VCaP (cell line): ENCODE results near the gene ZC3H12C.
"Not testable (repeated sequence)": the region's sequence is repeated elsewhere in the genome, so short reads cannot be mapped to it uniquely, and the experiment has no call there.

ENCODE experiments used
- H3K27ac ChIP-seq: fragments of 450-650 bp; 2 replicates; pipeline ENCODE4 v1.5.1; 2017
- TF ChIP-seq, protein P1 (sequence below): fragments of 450-650 bp; conservative IDR thresholded peaks from 2 replicates; pipeline ENCODE4 v1.5.1; 2017; ENCODE audit warnings: mild to moderate bottlenecking, moderate library complexity

Gene ZC3H12C

DNA sequence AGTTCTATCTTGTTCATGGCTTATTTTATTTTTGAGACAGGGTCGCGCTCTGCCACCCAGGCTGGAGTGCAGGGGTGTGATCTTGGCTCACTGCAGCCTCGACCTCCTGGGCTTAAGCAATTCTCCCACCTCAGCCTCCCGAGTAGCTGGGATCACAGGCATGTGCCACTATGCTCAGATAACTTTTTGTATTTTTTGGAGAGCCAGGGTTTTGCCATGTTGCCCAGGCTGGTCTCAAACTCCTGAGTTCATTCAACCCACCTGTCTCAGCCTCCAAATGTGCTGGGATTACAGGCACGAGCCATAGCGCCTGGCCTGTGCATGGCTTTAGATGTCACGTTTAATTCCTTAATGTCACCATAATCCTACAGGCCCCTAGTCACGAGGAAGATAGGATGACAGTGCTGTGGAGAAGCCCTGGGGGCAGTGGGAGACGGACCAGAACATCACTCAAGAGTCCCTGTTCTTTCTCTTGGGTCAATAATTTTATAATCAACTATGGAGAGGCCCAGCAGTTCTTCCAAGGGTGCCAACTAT, 103.8 kb downstream of the ZC3H12C start:
- TF ChIP-seq, protein P1, sequence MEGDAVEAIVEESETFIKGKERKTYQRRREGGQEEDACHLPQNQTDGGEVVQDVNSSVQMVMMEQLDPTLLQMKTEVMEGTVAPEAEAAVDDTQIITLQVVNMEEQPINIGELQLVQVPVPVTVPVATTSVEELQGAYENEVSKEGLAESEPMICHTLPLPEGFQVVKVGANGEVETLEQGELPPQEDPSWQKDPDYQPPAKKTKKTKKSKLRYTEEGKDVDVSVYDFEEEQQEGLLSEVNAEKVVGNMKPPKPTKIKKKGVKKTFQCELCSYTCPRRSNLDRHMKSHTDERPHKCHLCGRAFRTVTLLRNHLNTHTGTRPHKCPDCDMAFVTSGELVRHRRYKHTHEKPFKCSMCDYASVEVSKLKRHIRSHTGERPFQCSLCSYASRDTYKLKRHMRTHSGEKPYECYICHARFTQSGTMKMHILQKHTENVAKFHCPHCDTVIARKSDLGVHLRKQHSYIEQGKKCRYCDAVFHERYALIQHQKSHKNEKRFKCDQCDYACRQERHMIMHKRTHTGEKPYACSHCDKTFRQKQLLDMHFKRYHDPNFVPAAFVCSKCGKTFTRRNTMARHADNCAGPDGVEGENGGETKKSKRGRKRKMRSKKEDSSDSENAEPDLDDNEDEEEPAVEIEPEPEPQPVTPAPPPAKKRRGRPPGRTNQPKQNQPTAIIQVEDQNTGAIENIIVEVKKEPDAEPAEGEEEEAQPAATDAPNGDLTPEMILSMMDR, result no peak

DNA sequence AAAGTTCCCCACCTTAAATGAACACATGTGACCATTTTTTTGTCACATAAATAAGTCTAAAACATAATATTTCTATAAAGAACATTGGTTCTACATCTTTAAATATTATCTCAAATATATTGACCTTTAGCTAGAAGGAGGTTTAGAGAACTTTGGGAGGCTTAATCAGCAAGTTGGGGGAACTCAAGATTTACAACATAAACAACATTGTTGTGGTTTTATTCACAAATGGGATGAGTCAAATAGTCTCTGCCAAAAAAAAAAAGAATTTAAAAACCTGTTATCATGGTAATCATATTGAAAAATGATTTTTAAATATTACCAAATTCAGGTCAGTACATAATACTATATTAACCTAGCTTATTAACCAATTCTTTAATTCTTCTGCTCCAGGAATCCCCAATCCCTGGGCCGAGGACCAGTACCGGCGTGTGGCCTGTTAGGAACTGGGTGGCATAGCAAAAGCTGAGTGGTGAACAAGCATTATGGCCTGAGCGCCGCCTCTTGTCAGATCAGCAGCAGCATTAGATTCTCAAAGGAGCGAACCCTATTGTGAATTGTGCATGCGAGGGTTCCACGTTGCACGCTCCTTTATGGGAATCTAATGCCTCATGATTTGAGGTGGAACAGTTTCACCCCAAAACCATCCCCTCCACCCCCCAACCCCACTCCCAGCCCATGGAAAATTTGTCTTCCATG, 105.0 kb downstream of the ZC3H12C start:
- TF ChIP-seq, protein P1, result no peak
- no peak overlapping the region for H3K27ac ChIP-seq

More for the DNA sequence above, 103.8 kb downstream of the ZC3H12C start:
- H3K27ac ChIP-seq, result no peak overlapping the region

DNA sequence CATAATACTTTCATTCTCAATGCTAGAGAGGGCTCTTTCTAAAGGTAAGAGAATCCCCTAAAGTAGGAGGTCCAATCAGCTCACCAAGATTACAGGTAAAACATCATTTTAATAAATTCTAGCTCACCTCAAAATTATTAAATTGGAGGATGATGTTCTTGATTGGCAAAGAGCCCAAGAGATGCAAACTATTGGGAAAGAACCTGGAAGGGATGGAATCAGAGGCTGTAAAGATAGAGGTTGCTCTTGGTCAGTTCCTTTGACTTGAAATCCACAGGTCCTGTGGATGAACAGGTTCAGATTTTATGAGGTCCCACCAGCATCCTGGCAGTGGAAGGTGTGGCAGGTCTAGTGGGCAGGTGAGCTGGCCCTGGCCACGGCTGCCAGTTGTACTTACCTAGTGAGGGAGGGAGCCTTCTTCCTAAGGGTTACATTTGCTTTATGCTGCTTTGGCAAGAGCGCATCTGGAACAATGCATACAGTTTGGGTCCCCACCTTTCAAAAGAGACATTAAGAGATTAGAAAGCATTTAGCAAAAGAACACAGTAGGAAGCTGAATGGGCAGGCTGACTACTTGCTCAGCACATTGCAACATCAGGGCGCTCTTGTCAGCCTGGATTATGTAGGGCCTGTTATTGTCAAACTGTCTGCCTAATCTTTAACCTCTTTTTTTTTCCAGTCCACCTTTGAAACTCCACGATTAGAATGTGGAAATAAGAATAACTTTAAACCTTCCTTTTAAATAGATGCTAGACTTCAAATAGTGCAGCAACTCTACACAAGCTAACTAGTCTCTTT, 106.2 kb downstream of the ZC3H12C start:
- no peak overlapping the region for H3K27ac ChIP-seq
- TF ChIP-seq, protein P1, result no peak

DNA sequence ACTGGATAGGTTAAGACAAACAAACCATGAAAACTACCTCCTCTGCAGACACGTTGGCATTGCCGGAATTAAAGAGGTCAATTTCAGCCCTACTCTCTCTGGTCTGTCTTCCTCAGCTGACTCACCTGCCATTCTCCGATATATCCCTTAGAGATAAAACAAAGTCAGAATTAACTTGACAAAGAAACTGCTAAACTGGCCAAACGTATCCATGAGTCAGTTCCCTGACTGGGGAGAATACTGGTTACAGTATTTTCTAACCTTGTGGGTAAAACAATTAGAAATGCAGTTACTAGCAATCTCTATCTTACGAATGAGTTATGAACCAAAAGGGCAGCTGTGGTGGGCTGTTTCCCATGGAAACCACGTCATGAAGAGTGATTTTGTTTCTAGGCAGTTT, 107.0 kb downstream of the ZC3H12C start:
- TF ChIP-seq, protein P1, result no peak
- no peak overlapping the region for H3K27ac ChIP-seq

DNA sequence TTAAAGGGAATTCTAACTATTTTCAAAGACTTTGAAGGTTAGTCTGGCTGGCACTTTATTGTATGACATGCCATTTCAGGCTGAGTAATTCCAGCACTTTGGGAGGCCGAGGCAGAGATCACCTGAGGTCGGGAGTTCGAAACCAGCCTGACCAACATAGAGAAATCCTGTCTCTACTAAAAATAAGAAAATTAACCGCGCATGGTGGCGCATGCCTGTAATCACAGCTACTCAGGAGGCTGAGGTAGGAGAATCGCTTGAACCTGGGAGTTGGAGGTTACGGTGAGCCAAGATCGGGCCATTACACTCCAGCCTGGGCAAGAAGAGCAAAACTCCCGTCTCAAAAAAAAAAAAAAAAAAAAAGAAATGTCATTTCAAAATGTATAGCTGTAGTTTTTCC, 107.6 kb downstream of the ZC3H12C start:
- no peak overlapping the region for H3K27ac ChIP-seq
- TF ChIP-seq, protein P1, result no peak

DNA sequence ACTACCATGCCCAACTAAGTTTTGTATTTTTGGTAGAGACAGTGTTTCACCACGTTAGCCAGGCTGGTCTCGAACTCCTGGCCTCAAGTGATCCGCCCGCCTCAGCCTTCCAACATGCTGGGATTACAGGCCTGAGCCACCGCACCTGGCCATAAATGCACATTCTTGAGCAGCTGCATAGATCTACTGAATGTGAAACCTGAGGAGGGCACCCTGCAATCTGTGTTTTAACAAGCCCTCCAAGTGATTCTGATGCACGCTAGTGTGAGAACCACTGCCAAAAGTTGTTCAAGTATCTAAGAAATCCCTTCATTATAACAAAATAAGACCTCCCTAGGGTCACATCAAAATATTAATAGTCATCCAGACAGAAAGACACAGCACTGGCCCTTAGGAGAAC, 113.9 kb downstream of the ZC3H12C start:
- TF ChIP-seq, protein P1, result no peak
- peak overlapping the region; percentile 71 for H3K27ac ChIP-seq

DNA sequence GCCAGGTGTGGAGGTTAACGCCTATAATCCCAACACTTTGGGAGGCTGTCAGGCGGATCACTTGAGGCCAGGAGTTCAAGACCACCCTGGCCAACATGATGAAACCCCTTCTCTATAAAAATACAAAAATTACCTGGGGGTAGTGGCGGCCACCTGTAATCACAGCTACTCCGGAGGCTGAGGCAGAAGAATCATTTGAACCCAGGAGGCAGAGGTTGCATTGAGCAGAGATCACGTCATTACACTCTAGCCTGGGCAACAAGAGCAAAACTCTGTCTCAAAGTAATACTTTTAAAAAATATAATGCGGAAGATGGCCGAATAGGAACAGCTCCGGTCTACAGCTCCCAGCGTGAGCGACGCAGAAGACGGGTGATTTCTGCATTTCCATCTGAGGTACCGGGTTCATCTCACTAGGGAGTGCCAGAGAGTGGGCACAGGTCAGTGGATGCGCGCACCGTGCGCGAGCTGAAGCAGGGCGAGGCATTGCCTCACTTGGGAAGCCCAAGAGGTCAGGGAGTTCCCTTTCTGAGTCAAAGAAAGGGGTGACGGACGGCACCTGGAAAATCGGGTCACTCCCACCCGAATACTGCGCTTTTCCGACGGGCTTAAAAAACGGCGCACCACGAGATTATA, 115.6 kb downstream of the ZC3H12C start:
- peak overlapping the region; percentile 71 for H3K27ac ChIP-seq

DNA sequence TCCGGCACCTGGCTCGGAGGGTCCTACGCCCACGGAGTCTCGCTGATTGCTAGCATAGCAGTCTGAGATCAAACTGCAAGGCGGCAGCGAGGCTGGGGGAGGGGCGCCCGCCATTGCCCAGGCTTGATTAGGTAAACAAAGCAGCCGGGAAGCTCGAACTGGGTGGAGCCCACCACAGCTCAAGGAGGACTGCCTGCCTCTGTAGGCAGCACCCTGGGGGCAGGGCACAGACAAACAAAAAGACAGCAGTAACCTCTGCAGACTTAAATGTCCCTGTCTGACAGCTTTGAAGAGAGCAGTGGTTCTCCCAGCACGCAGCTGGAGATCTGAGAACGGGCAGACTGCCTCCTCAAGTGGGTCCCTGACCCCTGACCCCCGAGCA, 116.1 kb downstream of the ZC3H12C start:
- H3K27ac ChIP-seq, result not testable (repeated sequence)
